GM18520 (cell line): Measurements from ENCODE around the gene TCIRG1.

Source experiments
- ATAC-seq: cut with Tn5 transposase; IDR thresholded peaks from one replicate; pipeline ENCODE4 v1.9.1; 2021; ENCODE audit not compliant: unreplicated experiment

Gene TCIRG1

DNA sequence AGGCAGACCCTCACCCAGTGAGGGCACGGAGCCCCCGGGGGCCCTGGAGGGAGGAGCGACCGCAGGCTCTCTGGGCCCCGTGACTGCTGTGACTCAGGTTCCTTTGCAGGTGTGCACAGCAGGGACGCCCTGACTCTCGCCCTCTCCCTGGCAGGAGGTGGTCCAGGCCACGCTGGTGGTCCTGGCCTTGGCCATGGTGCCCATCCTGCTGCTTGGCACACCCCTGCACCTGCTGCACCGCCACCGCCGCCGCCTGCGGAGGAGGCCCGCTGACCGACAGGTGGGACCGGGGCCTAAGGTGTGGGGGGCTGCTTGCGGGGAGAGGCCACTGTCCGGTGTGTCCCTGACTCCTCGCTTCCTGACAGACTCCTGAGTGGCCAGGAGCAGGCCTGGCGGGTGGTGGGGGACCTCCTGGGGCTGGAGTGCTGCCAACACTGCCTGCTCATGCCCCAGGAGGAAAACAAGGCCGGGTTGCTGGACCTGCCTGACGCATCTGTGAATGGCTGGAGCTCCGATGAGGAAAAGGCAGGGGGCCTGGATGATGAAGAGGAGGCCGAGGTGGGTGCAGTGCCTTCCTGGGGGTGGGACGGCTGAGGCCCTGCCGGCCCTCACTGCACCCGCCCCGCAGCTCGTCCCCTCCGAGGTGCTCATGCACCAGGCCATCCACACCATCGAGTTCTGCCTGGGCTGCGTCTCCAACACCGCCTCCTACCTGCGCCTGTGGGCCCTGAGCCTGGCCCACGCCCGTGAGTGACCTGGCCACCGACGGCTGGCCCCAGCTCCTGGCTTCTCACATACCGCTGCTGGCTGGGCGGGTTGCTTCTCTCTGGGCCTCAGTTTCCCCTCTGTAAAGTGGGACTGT is 10.9 kb downstream of the TCIRG1 start:
- ATAC-seq = no peak

GRCh38 chr11:68050371-68050841 is 11.6 kb downstream of the TCIRG1 start:
- ATAC-seq = no peak

DNA sequence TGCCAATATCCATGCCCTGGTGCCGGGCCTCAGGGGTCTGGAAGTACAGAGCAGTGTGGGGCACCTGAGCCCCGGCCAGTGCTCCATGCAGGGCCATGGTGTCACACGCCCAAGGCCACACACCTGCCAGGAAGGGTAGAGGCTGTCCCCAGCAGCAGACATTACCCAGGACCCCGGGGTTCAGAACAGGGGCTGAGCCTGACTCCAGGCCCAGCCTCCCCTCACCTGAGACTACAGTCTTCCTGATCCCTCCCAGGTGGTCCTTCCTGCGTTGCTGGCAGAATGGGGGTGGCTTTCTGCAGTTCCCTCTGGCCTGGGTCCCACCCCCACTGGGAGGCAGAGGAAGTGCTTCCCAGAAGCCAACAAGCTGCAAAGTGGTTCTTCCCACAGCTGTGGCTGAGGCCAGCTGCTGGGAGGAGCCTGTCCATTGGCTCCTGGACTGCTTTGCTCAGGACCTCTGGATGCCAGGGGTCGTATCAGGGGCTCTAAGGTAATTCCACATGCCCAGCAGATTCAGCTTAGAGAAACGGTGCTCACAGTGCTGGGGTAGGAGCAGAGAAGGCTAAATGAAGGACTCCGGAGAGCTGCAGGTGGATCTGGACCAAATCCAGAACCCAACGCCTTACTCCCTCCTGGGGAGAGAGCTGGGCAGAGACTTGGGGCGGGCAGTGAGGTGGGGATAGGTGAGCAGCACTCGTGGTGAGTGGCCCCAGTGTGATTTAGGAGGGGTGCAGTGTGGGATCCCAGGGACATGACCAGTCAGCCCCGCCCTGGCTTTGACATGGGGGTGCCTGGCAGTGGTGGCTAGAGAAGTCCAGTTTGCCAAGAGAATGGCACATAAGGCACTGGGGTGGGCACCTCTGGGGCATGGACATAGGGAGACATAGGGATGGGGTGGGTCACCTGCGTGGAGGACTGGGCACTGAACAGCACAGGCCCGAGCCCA is 12.6 kb downstream of the TCIRG1 start:
- ATAC-seq = no peak

GRCh38 chr11:68052137-68052873 is 13.5 kb downstream of the TCIRG1 start:
- ATAC-seq = no peak

DNA sequence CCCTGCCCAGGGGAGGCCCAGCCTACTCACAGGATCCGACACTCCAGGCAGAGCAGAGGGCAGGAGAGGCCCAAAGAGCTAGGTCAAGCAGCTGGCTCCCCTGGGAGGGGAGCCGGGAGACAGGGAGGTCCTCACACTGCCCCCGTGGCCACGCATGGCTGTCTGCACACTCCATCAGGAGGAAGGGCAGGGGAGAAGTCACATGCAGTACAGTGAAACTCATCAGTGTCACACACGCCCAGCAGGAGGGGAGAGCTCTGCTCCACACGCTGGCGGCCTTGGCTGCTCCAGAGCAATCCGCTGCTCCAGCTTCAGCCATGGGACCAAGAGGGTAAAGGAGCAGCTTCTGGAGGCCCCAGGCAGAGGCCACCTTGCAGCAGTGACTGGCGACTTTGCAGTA is 14.3 kb downstream of the TCIRG1 start:
- ATAC-seq = no peak

DNA sequence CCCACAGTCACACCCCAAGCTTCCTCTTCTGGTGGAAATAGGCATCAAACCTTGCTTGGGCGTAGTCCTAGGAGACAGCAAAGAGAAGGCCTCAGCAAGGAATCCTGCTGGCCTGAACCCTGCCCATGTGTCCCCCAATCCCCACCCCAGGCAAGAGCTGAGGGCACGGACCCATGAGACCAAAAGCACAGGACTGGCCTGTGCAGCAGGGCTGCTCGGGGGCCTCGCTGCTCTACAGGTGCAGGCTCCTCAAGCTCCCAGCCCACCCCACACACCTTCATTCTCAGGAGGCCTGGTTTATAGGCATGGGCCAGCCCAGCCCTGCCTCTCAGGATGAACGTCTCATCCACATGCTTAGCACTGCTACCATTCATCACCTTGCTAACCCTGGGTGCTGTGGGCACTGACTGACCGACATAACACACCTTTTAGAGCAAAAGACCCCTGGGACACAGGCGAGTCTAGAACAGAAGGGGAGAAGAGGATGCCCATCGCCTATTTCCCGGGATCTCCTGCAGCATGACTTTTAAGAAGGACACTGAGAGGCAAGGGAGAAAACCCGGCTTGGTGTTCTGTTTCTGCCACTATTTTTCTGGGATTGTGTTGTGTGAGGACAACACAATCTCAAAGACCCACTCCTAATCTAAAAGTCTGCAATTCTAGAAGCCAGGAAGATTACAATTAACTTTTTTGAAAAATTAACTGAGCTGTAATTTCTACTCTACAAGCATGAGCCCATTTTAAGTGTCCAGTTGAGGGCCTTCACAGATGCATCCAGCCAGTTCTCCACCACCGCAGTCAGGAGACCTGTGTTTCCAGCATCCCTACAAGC is 15.4 kb downstream of the TCIRG1 start:
- ATAC-seq = no peak

GRCh38 chr11:68056317-68057285 is 17.8 kb downstream of the TCIRG1 start:
- no peak for ATAC-seq

DNA sequence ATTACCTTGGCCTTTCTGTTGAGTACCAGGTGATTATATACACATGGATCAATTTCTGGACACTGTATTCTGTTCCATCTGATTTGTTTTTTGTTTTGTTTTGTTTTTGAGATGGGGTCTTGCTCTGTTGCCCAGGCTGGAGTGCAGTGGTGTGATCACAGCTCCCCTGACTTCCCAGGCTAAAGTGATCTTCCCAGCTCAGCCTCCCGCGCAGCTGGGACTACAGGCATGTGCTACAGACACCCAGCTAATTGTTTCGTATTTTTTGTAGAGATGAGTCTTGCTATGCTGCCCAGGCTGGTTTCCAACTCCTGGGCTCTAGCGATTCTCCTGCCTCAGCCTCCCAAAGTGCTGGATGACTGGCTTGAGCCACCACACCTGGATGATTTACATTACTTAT is 19.0 kb downstream of the TCIRG1 start:
- no peak for ATAC-seq

DNA sequence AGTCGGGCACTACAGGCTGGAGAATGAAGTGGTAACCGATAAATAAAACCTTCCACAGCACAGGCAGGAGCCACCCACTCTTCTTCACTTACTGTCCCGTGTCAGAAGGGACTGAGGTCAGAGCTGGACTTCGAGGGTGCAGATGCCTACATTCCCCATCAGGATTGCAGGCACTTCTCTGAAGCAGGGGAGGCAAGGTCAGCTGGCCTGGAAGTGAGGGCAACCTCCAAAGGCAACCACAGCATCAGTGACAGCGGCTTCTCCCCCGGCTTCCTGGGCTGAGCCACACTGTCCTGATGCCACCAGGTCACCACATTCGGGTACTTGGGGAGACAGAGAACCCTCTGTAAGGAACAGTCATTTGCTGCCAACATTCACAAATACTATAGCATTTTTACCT is 22.7 kb downstream of the TCIRG1 start:
- ATAC-seq = no peak

DNA sequence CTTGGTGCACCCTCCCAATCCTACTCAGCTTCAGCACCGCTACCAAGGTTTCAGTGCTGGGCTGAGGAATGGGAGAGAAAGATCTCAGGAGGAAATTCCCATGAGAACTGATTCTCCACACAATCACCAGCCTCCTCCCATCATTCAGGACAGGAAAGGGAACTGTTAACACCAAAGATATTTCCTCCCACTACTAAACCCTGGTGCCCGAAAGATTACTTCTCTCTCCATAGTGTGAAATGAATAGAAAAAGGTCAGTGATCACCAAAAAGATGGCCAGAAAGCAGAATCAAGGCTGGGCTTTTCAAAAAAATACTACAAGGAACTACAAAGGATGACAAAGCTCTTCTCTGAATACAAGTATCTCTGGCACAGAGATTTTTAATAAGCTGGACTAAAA is 26.1 kb downstream of the TCIRG1 start:
- no peak for ATAC-seq

- ATAC-seq = no peak
These were observed 27.0 kb downstream of the TCIRG1 start for GRCh38 chr11:68065841-68066240.

- no peak for ATAC-seq
These were observed 27.9 kb downstream of the TCIRG1 start for GRCh38 chr11:68066742-68067141.

- ATAC-seq = no peak
These were observed 29.2 kb downstream of the TCIRG1 start for GRCh38 chr11:68067991-68068390.

- no peak for ATAC-seq
These were observed 32.6 kb downstream of the TCIRG1 start for GRCh38 chr11:68071281-68072048.

GRCh38 chr11:68074584-68075352 is 35.9 kb downstream of the TCIRG1 start:
- no peak for ATAC-seq

GRCh38 chr11:68076371-68077042 is 37.7 kb downstream of the TCIRG1 start:
- no peak for ATAC-seq
